GM19035 (cell line): ENCODE data around the gene SLC35B1.
"Not testable (repeated sequence)": the region's sequence is repeated elsewhere in the genome, so short reads cannot be mapped to it uniquely, and the experiment has no call there.

Source experiments
- ATAC-seq: cut with Tn5 transposase; IDR thresholded peaks from one replicate; pipeline ENCODE4 v1.9.1; 2021; ENCODE audit not compliant: unreplicated experiment

The SLC35B1 gene

DNA sequence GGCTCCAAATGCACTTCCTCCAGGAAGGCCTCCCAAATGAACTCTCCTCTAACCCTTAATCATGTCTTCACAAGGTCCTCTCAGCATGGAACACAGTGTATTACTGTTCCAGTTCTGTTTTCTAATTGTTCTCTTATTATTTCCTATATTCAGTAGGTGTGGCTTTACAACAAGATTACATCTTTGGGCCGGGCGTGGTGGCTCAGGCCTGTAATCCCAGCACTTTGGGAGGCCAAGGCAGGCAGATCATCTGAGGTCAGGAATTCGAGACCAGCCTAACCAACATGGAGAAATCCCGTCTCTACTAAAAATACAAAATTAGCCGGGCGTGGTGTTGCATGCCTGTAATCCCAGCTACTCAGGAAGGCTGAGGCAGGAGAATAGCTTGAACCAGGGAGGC, 34.1 kb downstream of the SLC35B1 start:
- ATAC-seq, result not testable (repeated sequence)

DNA sequence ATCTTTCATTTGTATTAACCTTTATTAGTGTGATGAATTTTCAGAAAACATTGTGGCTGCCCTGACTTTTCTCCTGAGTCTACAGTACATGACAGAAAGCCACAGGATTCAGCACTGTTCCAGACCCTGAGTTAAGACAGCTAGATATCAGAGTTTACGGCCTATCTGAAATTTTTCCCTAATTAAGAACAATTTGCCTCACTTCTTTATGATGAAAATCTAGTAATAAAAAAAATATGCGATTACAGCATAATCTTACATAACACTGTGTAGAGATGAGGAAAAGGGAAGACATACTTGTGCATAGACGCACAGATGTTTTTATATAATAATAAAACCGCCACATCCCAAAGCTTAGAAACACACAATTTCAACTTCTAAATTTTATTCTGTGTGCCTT, 37.1 kb downstream of the SLC35B1 start:
- ATAC-seq, result no peak

DNA sequence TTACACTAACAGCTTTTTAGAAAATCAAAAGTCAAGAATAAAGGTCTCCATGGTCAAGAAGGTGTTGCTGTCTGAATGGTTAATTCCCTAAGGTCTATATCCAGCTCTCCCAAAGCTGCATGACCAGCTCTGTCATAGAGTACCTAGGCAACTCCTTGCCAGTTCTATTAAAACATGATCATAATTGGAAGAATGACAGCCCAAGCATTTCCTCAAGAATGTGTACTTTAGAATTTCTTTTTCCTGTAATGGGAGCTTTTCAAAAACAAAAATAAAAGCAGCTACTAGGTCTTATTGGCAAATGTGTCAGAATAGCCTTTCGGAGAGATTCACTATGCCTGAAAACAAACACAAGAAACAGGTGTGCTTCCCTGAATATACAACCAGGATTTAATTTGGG, 37.8 kb downstream of the SLC35B1 start:
- ATAC-seq, result no peak

DNA sequence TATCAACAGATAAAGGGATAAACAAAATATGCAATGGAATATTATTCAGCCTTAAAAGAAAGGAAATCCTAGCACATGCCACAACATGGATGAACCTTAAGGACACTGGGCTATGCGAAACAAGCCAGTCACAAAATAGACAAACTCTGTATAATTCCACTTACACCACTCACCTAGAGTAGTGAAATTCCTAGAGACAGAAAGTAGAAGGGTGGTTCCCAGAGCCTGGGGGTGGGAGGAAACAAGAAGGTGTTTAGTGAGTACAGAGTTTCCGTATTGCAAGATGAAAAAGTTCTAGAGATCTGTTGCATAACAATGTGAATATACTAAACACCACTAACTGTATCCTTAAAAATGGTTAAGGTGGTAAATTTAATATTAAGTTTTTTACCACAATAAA, 39.9 kb downstream of the SLC35B1 start:
- no peak for ATAC-seq

GRCh38 chr17:49664706-49665211, 43.0 kb downstream of the SLC35B1 start:
- no peak for ATAC-seq

DNA sequence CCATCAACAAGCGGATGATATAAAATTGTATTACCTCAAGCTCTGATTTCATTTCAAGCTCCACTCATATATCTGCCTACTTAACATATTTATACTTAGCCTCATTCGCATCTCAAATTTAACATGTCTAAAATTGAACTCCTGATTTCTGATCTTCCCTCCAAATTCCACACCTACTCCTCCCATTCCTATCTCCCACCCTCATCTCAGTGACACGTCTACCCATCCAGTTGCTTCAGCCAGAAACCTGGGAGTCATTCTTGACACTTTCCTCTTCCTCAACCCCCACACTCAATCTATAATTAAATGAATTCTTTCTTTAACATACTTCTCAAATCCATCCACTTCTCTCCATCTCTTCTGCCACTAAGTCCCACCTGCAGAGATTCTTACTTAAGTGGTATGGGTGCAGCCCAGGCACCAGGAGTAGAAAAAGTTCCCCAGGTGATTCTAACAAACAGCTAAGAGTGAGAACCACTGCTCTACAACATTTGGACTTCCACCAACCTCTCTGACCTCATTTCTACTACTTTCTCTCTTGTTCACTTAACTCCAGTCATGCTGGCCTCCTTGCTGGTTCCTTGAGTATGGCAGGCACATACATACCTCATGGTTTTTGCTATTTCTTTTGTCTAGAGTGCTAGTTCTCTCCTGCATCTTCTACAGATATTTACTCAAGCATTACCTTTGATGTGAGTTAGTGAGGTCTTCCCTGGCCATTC, 47.9 kb downstream of the SLC35B1 start:
- no peak for ATAC-seq

DNA sequence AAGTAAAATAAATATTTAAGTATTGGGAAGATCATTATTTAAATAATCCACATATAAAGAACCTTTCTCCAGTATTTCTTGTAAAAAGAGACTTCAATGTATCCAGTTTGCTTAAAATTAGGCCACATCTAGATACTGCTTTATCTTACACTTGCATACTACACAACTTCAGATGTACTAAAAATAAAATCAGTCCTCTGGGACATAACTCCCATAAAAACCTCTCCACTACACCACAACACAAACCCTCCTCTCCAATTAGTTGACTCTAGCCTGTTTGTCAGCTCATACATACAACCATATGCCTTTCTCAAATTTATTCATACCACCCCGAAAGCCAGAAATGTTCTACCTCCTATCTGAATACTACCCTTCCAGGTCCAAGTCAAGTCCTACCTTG, 51.5 kb downstream of the SLC35B1 start:
- ATAC-seq, result no peak
